IPS-NIHi7 (cell line): Measurements from ENCODE around the gene PLEKHA7.
"Not testable (repeated sequence)": the region's sequence is repeated elsewhere in the genome, so short reads cannot be mapped to it uniquely, and the experiment has no call there.

Source experiments
- DNase-seq: peaks from one replicate; pipeline ENCODE4 v3.0.0; 2012; ENCODE audit warnings: mixed read lengths; ENCODE audit errors: extremely low spot score

PLEKHA7 gene

GRCh38 chr11:16880184-16880801, 133.9 kb downstream of the PLEKHA7 start:
- DNase-seq = no peak

- no peak for DNase-seq
Observed at GRCh38 chr11:16879690-16880089, 134.5 kb downstream of the PLEKHA7 start.

GRCh38 chr11:16876837-16877236, 137.4 kb downstream of the PLEKHA7 start:
- no peak for DNase-seq

GRCh38 chr11:16876053-16876752, 138.0 kb downstream of the PLEKHA7 start:
- DNase-seq = no peak

GRCh38 chr11:16874275-16874975, 139.8 kb downstream of the PLEKHA7 start:
- no peak for DNase-seq

GRCh38 chr11:16873289-16873688, 140.9 kb downstream of the PLEKHA7 start:
- no peak for DNase-seq

GRCh38 chr11:16871368-16871767, 142.8 kb downstream of the PLEKHA7 start:
- DNase-seq = no peak

GRCh38 chr11:16867097-16867496, 147.1 kb downstream of the PLEKHA7 start:
- no peak for DNase-seq

- DNase-seq = not testable (repeated sequence)
Observed at GRCh38 chr11:16864428-16864827, 149.8 kb downstream of the PLEKHA7 start.

- DNase-seq = no peak
Observed at GRCh38 chr11:16863389-16863788, 150.8 kb downstream of the PLEKHA7 start.

GRCh38 chr11:16862726-16863125, 151.5 kb downstream of the PLEKHA7 start:
- no peak for DNase-seq

- DNase-seq = no peak
Observed at GRCh38 chr11:16861862-16862261, 152.4 kb downstream of the PLEKHA7 start.

GRCh38 chr11:16860617-16861016, 153.6 kb downstream of the PLEKHA7 start:
- no peak for DNase-seq

GRCh38 chr11:16859651-16860050, 154.6 kb downstream of the PLEKHA7 start:
- no peak for DNase-seq

- no peak for DNase-seq
Observed at GRCh38 chr11:16857186-16857585, 157.0 kb downstream of the PLEKHA7 start.

- no peak for DNase-seq
Observed at GRCh38 chr11:16856022-16856471, 158.2 kb downstream of the PLEKHA7 start.

GRCh38 chr11:16854979-16855378, 159.2 kb downstream of the PLEKHA7 start:
- DNase-seq = no peak

GRCh38 chr11:16853859-16854258, 160.4 kb downstream of the PLEKHA7 start:
- DNase-seq = no peak

GRCh38 chr11:16853266-16853665, 160.9 kb downstream of the PLEKHA7 start:
- no peak for DNase-seq

- no peak for DNase-seq
Observed at GRCh38 chr11:16846305-16846704, 167.9 kb downstream of the PLEKHA7 start.

GRCh38 chr11:16844268-16844771, 169.9 kb downstream of the PLEKHA7 start:
- no peak for DNase-seq

GRCh38 chr11:16843294-16843693, 170.9 kb downstream of the PLEKHA7 start:
- no peak for DNase-seq

- DNase-seq = no peak
Observed at GRCh38 chr11:16841984-16842383, 172.2 kb downstream of the PLEKHA7 start.
